Body of pancreas (tissue), 4 donors: ENCODE data around the gene STPG3.

Experiments used
- POLR2A ChIP-seq, 3 donors: fragments of 450-650 bp; IDR thresholded peaks; one replicate each; pipeline ENCODE4 v1.6.1; 2016; ENCODE audit warnings: antibody characterized with exemption in 3 of 3, mild to moderate bottlenecking in 2 of 3
- TF ChIP-seq, protein P1 (sequence below), 7 experiments: fragments of 450-650 bp in 4 of 7; fragments of 200-600 bp in 3 of 7; sonication (generic) in 3 of 7; IDR thresholded peaks; one replicate each; pipeline ENCODE4 v1.5.1; 2016 to 2019; ENCODE audit warnings: antibody characterized with exemption in 7 of 7

DNA sequence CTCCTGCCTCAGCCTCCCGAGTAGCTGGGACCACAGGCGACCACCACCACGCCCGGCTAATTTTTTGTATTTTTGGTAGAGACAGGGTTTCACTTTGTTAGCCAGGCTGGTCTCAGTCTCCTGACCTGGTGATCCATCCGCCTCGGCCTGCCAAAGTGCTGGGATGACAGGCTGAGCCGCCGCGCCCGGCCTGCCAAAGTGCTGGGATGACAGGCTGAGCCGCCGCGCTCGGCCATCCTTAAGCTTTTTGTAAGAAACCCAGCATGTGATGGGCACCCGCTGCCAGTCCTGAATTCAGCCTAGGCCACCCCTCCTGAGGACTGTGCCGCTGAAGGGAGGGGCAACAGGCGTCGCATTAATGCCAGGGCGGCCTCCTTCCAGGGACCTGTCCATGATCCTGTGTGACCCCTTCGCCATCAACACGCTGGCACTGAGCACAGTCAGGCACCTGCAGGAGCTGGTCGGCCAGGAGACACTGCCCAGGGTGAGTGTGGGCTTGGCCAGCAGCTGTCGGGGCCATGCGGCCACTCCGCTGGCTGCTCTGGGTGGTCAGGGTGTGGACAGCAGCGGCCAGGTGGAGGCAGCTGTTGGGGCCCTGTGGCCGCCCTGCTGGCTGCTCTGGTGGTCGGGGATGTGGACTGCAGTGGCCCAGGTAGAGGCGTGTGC lies 14.5 kb downstream of the STPG3 start:
- TF ChIP-seq, protein P1, sequence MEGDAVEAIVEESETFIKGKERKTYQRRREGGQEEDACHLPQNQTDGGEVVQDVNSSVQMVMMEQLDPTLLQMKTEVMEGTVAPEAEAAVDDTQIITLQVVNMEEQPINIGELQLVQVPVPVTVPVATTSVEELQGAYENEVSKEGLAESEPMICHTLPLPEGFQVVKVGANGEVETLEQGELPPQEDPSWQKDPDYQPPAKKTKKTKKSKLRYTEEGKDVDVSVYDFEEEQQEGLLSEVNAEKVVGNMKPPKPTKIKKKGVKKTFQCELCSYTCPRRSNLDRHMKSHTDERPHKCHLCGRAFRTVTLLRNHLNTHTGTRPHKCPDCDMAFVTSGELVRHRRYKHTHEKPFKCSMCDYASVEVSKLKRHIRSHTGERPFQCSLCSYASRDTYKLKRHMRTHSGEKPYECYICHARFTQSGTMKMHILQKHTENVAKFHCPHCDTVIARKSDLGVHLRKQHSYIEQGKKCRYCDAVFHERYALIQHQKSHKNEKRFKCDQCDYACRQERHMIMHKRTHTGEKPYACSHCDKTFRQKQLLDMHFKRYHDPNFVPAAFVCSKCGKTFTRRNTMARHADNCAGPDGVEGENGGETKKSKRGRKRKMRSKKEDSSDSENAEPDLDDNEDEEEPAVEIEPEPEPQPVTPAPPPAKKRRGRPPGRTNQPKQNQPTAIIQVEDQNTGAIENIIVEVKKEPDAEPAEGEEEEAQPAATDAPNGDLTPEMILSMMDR (IDR thresholded peaks at IDR 0.05): no peak
- TF ChIP-seq POLR2A (IDR thresholded peaks at IDR 0.05): no peak
